BLaER1 (cell line): Measurements from ENCODE around the gene YTHDF1.

Source experiments
- H3K27ac ChIP-seq: shearing (Covaris generic); formaldehyde crosslinking; 2 replicates; pipeline ENCODE4 v1.8.1; 2022
- H3K27me3 ChIP-seq: shearing (Covaris generic); formaldehyde crosslinking; 2 replicates; pipeline ENCODE4 v1.8.1; 2022
- H3K36me3 ChIP-seq: shearing (Covaris generic); formaldehyde crosslinking; 2 replicates; pipeline ENCODE4 v1.8.1; 2022
- H3K4me1 ChIP-seq: shearing (Covaris generic); formaldehyde crosslinking; 2 replicates; pipeline ENCODE4 v1.8.1; 2022
- H3K4me2 ChIP-seq: shearing (Covaris generic); formaldehyde crosslinking; 2 replicates; pipeline ENCODE4 v1.8.1; 2022
- H3K4me3 ChIP-seq: shearing (Covaris generic); formaldehyde crosslinking; 2 replicates; pipeline ENCODE4 v1.8.1; 2022
- H3K9ac ChIP-seq: shearing (Covaris generic); formaldehyde crosslinking; 2 replicates; pipeline ENCODE4 v1.8.1; 2022
- H3K9me3 ChIP-seq: shearing (Covaris generic); formaldehyde crosslinking; 2 replicates; pipeline ENCODE4 v1.8.1; 2022
- H4K20me1 ChIP-seq: shearing (Covaris generic); formaldehyde crosslinking; 2 replicates; pipeline ENCODE4 v1.8.1; 2022
- Cebpa-rat ChIP-seq: shearing (Covaris generic); IDR thresholded peaks from 2 replicates; pipeline ENCODE4 v1.8.1; 2022

YTHDF1 gene

DNA sequence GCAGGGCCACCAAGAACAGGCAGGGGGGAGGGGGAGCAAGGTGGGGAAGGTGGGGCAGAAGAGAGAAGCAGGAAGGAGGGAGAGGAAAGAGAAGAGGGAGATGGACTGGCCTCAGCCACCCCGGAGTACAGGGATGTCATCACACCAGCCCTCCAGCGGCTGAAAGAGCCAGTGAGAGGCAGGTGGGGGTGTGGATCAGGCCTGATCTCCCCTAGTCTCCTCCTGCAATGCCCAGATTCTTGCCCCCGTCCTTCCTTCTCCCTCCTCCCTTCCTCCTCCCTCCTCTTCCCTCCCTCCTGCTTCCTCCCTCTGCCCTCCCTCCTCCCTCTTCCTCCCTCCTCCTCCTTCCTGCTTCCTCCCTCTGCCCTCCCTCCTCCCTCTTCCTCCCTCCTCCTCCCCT, 61.5 kb downstream of the YTHDF1 start:
- Histone ChIP-seq H3K36me3 (no peaks in the 10 kb centered on the region), H3K4me1 (peaks cover 82% of the 10 kb centered on the region), H3K9ac (peak overlapping the region; percentile 95), H4K20me1 (no peaks in the 10 kb centered on the region), H3K9me3 (no peaks in the 10 kb centered on the region; the same call in 1 of the 2 replicates), H3K27ac (peak overlapping the region; percentile 100), H3K27me3 (no peaks in the 10 kb centered on the region), H3K4me2 (peak overlapping the region; percentile 99), H3K4me3 (peak overlapping the region; percentile 68)
- TF ChIP-seq Cebpa-rat = no peak

DNA sequence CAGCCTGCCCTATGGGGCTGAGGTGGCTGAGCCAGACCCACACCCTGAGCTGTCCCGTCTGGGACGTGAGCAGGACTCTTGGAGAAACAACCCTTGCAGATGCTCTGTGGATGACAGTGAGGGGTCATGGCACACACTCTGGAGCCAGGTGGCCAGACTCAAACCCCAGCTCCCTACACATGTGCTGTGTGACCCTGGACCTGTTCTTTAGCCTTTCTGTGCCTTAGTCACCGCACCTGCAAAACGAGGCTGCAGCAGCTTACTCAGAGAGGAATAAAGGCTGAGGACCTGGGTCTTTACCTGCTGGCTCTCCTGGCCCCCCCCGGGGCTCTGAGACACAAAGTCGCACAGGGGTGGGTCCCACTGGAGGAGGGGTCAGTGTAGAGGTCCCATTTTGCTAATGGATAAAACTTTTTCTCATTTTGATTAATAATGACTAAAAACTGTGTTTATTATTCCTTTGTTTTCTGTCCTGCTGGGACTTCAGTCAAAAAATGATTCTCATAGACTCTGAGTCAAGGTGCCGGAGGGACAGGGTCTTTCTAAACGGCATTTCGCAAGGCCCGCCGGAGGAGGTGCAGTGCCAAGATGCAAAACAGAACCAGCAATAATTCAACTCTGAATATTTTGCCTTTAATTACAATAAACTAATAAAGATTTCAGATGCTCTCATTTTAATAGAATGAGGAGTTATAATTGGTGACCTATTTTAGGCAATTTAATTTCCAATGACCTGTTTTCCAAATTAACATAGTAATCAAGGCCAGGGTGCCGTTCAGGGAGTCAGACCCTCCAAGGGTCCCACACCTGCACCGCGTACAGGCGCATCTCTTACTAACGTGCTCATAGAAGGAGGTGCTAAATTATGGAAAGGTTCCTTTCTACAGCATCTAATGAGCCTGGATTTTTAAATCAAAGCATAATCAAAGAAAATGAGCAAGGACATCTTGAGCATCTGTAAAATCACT, 62.4 kb downstream of the YTHDF1 start:
- Histone ChIP-seq H3K4me1 (peaks cover 82% of the 10 kb centered on the region), H4K20me1 (no peaks in the 10 kb centered on the region), H3K27me3 (no peaks in the 10 kb centered on the region), H3K4me2 (peak overlapping the region; percentile 99), H3K4me3 (peak overlapping the region; percentile 68), H3K9ac (peak overlapping the region; percentile 95), H3K9me3 (peaks cover 2% of the 10 kb centered on the region), H3K27ac (peak overlapping the region; percentile 100), H3K36me3 (no peaks in the 10 kb centered on the region)
- TF ChIP-seq Cebpa-rat = peak; percentile 57; the same call in 1 of the 2 replicates

DNA sequence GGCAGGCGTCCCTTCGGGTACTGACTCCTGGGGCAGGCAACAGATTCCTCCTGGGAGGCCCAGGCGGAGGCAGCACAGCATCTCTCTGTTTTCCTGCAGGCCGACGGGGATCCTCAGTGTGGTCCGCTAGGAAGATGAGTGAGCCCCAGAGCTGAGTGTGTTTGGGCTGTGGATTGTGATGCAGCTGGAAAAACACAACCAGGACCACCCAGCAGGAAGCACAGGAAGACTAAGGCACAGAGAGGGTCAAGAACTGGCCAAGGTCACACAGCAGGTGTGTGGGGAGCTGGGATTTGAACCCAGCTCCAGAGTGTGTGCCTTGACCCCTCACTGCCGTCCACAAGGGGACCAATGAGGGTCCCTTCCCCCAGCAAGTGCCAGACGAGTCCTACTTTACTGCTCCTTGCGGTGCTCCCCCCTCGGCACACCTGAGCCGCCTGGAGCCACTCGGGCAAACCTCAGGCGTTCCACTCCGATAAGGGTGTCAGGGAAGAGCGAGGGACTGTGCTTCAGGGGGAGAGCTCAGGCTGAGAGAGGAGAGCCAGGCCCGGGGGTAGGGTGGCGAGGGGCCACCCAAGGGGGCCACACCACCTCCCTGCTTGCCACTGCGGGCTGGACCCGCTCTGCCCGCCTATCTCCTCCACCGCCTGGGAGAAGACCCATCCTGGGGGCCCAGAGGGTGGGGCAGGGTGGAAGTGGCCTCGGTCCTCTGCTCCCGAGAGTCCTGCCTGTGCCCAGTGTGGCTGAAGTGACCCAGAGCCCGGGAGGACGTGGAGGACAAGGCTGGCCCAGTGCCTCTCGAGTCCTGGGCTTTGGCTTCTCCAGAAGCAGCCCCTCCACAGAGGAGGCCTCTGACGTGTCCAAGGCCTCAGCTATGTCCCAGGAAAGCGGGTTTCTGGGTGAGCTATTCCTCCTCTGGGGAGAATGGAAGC, 63.3 kb downstream of the YTHDF1 start:
- Histone ChIP-seq H3K27ac (peak overlapping the region; percentile 100), H3K27me3 (no peaks in the 10 kb centered on the region), H4K20me1 (no peaks in the 10 kb centered on the region), H3K4me2 (peak overlapping the region; percentile 99), H3K9me3 (peaks cover 12% of the 10 kb centered on the region), H3K4me1 (peaks cover 81% of the 10 kb centered on the region), H3K36me3 (no peaks in the 10 kb centered on the region), H3K9ac (peak overlapping the region; percentile 95), H3K4me3 (peak overlapping the region; percentile 68)
- no peak for TF ChIP-seq Cebpa-rat

DNA sequence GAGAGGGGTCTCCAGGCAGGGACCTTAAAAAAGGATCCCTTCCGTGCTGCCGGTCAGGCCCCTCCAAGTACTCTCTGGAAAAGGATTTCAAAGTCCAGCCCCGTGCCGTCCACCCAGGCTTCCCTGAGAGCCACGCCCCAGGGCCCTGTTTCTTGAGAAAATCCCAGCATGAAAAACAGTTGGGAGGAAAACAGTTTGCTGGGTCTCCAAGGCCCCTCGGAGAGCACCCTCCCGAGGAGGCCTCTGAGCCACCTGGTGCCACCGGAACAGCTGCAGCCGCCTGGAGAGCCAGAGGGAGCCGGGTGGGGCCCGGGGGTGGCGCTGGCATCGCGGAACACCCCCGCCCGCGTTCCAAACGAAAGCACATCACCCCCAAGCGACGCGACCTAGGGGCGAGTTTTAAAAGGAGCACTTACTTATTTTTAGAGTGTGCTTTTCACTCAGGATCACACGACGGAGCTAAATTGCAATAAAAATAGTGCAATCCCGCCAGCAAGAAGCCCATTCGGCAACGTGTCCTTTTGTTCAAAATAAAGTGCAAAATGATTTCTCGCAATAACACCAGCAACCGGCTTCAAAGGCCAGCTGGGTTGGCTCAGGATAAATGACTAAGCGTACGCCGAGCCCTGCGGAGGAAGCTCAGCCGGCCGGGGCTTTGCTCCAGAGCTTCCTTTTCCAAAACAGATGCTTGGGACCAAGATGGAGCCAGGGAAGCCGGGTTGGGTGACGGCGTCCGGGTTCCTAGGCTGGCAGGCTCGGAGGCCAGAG, 64.2 kb downstream of the YTHDF1 start:
- Histone ChIP-seq H3K27ac (peak overlapping the region; percentile 100), H3K27me3 (no peaks in the 10 kb centered on the region), H3K4me1 (peaks cover 74% of the 10 kb centered on the region), H3K4me2 (peak overlapping the region; percentile 99), H3K4me3 (peak overlapping the region; percentile 68), H3K36me3 (no peaks in the 10 kb centered on the region), H3K9ac (peak overlapping the region; percentile 95), H4K20me1 (no peaks in the 10 kb centered on the region), H3K9me3 (peaks cover 18% of the 10 kb centered on the region)
- TF ChIP-seq Cebpa-rat = peak; percentile 46; the same call in 1 of the 2 replicates

DNA sequence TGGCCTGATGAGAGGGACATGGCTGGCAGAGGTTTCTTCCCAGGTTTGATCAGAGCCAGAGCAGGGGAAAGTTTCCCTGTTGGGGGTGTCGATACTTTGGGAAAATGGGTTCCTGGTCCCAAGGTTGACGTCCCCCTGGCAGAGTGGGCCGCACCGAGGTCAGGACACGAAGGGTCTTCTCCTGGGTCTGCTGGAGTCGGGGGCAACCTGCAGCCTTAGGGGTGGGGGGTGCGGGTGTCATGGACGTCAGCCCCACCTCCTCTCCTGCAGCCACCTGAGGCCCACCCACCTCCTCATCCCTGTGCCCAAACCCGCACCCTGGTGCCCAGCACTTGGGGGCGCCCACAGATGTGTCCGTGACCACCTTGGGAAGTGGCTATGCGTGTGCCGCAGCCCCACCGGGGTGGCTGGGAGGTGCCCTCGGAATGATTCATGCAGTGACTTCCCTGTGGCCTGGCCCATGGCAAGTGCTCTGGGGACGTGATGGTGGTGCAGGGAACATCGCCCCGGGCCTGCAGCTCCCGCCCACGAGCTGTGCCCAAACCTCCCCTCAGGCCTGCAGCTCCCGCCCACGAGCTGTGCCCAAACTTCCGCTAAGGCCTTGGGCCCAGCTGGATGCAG, 64.9 kb downstream of the YTHDF1 start:
- no peaks in the 10 kb centered on the region for H4K20me1 ChIP-seq
- H3K9me3 ChIP-seq = peaks cover 21% of the 10 kb centered on the region
- H3K4me2 ChIP-seq = peak overlapping the region; percentile 99
- H3K9ac ChIP-seq = peak overlapping the region; percentile 95
- peak overlapping the region; percentile 100 for H3K27ac ChIP-seq
- H3K4me3 ChIP-seq = peak overlapping the region; percentile 68
- H3K27me3 ChIP-seq = no peaks in the 10 kb centered on the region
- H3K4me1 ChIP-seq = peaks cover 67% of the 10 kb centered on the region
- no peaks in the 10 kb centered on the region for H3K36me3 ChIP-seq
- no peak for TF ChIP-seq Cebpa-rat

DNA sequence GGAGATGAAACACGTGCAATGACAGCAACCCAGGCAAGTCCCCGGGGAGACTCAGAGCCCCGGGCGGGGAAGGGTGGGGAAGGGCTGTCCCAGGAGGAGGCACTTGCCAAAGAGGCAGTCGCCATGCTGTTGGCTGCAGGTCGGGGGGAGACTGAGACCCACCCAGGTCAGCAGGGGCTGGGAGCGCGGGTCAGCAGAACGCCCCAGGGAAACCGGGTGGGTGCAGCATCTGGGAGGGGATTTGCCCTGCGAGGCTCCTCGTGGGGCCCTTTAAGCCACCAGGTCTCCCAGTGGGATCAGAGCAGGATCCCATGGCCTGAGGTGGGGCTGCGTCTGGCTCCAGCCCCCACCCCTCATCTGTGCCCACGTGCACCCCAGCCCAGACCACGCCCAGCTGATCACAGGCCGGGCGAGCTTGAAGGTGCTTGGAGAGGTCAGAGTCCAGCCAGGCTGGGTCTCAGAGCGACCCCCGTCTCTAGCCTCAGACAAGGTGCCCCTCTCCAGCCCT, 65.5 kb downstream of the YTHDF1 start:
- Histone ChIP-seq H3K36me3 (no peaks in the 10 kb centered on the region), H3K27ac (peak overlapping the region; percentile 100), H3K4me1 (peaks cover 61% of the 10 kb centered on the region), H3K9me3 (peaks cover 21% of the 10 kb centered on the region), H3K4me2 (peak overlapping the region; percentile 99), H3K27me3 (no peaks in the 10 kb centered on the region), H3K9ac (peak overlapping the region; percentile 95), H3K4me3 (peak overlapping the region; percentile 68), H4K20me1 (no peaks in the 10 kb centered on the region)
- TF ChIP-seq Cebpa-rat = no peak

DNA sequence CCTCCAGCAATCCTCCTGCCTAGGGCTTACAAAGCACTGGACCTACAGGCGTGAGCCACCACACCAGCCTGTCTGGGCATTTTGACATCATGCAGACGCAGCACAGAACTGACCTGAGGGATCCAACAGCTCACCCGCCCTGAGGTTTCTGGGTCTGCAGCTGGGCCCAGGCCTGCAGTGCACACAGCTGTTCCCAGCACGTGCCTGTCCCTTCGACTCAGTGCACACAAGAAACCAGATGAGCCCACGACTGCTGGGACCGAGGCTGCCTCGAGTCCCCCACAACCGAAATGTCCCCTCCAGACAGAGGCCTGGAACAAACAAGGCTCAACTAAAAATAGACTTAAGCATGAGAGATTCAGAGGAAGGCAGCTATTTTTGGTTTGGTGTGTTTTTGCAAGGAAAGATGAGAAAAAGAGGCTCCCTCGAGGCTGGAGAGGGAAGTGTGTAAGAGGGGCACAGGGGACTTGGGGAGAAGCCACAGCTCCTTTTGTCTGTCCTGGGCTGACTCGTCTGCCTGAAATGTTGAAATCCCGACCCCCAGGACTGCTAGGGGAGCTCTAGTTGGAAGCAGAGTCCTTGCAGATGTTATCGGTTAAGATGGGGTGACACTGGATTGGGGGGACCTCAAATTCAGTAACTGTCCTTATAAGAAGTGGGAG, 66.3 kb downstream of the YTHDF1 start:
- Histone ChIP-seq H3K4me2 (peak overlapping the region; percentile 99), H3K9me3 (peaks cover 29% of the 10 kb centered on the region), H3K4me1 (peaks cover 54% of the 10 kb centered on the region), H3K27me3 (no peaks in the 10 kb centered on the region), H3K4me3 (peak overlapping the region; percentile 68), H3K36me3 (no peaks in the 10 kb centered on the region), H3K9ac (peak overlapping the region; percentile 95), H3K27ac (peak overlapping the region; percentile 100), H4K20me1 (no peaks in the 10 kb centered on the region)
- peak; percentile 90 for TF ChIP-seq Cebpa-rat

DNA sequence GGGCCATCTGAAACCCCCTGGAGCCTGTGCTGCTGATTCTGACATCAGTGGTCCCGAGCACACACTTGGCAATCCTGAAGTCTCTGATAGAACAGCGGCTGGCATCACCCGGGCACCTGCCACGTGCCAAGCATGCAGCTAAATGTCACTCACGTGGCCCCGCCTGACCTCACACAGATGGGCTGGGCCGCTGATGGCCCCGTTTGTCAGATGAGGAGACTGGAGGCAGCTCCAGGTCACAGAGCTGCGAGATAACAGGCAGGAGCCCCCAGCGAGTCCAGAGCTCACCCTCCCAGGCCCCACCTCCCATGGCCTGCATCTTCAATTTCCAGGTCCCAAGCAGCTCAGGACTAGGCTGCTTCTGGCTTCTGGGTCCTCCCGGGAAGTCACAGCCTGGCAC, 67.2 kb downstream of the YTHDF1 start:
- no peaks in the 10 kb centered on the region for H3K27me3 ChIP-seq
- no peaks in the 10 kb centered on the region for H3K36me3 ChIP-seq
- peaks cover 46% of the 10 kb centered on the region for H3K4me1 ChIP-seq
- peak overlapping the region; percentile 100 for H3K27ac ChIP-seq
- H3K4me2 ChIP-seq = peak overlapping the region; percentile 99
- H3K9me3 ChIP-seq = peaks cover 38% of the 10 kb centered on the region
- H3K9ac ChIP-seq = peak overlapping the region; percentile 95
- H4K20me1 ChIP-seq = no peaks in the 10 kb centered on the region
- no peak for TF ChIP-seq Cebpa-rat
- peak overlapping the region; percentile 39 for H3K4me3 ChIP-seq
